RWPE2 (cell line): Measurements from ENCODE around the gene CLPTM1.
"Not testable (repeated sequence)": the region's sequence is repeated elsewhere in the genome, so short reads cannot be mapped to it uniquely, and the experiment has no call there.

ENCODE experiments used
- ATAC-seq: fragments of 200-7000 bp; cut with Tn5 transposase; 3 replicates; pipeline ENCODE4 v1.9.1; 2021; ENCODE audit warnings: low read depth
- DNase-seq: peaks from one replicate; pipeline ENCODE4 v3.0.0-alpha.2; 2020; ENCODE audit warnings: low spot score
- H3K27ac ChIP-seq: fragments of 450-650 bp; 2 replicates; pipeline ENCODE4 v1.5.1; 2017; ENCODE audit warnings: mild to moderate bottlenecking; ENCODE audit not compliant: poor library complexity, severe bottlenecking
- H3K27me3 ChIP-seq: fragments of 250-450 bp; sonication (Bioruptor Pico); 2 replicates; pipeline ENCODE4 v1.5.1; 2021; ENCODE audit warnings: mild to moderate bottlenecking, moderate library complexity; ENCODE audit not compliant: insufficient read depth, poor library complexity, severe bottlenecking
- H3K36me3 ChIP-seq: fragments of 250-450 bp; sonication (Bioruptor Pico); 2 replicates; pipeline ENCODE4 v1.5.1; 2020; ENCODE audit warnings: low read depth, mild to moderate bottlenecking, moderate library complexity
- H3K4me1 ChIP-seq: fragments of 250-450 bp; sonication (Bioruptor Pico); 2 replicates; pipeline ENCODE4 v1.5.1; 2021; ENCODE audit warnings: mild to moderate bottlenecking, moderate library complexity; ENCODE audit not compliant: insufficient read depth, poor library complexity, severe bottlenecking
- H3K4me3 ChIP-seq: fragments of 250-450 bp; sonication (Bioruptor Pico); 2 replicates; pipeline ENCODE4 v1.5.1; 2021; ENCODE audit warnings: mild to moderate bottlenecking, moderate library complexity; ENCODE audit not compliant: severe bottlenecking
- H3K9me3 ChIP-seq: fragments of 250-450 bp; sonication (Bioruptor Pico); 2 replicates; pipeline ENCODE4 v1.5.1; 2021; ENCODE audit warnings: mild to moderate bottlenecking, moderate library complexity; ENCODE audit not compliant: severe bottlenecking
- CTCF ChIP-seq: fragments of 450-650 bp; IDR thresholded peaks from one replicate; pipeline ENCODE4 v1.5.1; 2017; ENCODE audit warnings: mild to moderate bottlenecking, moderate library complexity; ENCODE audit not compliant: poor library complexity, severe bottlenecking

CLPTM1 gene

DNA sequence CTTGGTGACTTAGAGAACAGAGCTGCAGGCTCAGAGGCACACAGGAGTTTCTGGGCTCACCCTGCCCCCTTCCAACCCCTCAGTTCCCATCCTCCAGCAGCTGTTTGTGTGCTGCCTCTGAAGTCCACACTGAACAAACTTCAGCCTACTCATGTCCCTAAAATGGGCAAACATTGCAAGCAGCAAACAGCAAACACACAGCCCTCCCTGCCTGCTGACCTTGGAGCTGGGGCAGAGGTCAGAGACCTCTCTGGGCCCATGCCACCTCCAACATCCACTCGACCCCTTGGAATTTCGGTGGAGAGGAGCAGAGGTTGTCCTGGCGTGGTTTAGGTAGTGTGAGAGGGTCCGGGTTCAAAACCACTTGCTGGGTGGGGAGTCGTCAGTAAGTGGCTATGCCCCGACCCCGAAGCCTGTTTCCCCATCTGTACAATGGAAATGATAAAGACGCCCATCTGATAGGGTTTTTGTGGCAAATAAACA lies 30.9 kb upstream of the CLPTM1 start:
- ATAC-seq = no peak

GRCh38 chr19:44925114-44925891 lies 29.9 kb upstream of the CLPTM1 start:
- DNase-seq (no peak), ATAC-seq (no peak)
- no peak for TF ChIP-seq CTCF
- no peaks in the 10 kb centered on the region for H3K27me3 ChIP-seq
- H3K4me1 ChIP-seq = no peaks in the 10 kb centered on the region
- H3K36me3 ChIP-seq = no peaks in the 10 kb centered on the region
- no peaks in the 10 kb centered on the region for H3K9me3 ChIP-seq
- H3K4me3 ChIP-seq = no peak overlapping the region
- H3K27ac ChIP-seq = no peak overlapping the region

More for the DNA sequence above, 30.9 kb upstream of the CLPTM1 start:
- DNase-seq = no peak
- no peak overlapping the region for H3K27ac ChIP-seq
- no peaks in the 10 kb centered on the region for H3K36me3 ChIP-seq
- TF ChIP-seq CTCF = no peak
- H3K4me1 ChIP-seq = no peaks in the 10 kb centered on the region
- H3K4me3 ChIP-seq = no peak overlapping the region
- no peaks in the 10 kb centered on the region for H3K9me3 ChIP-seq
- no peaks in the 10 kb centered on the region for H3K27me3 ChIP-seq

- not testable (repeated sequence) for H3K4me1 ChIP-seq, H3K4me3 ChIP-seq, DNase-seq, H3K27ac ChIP-seq, H3K36me3 ChIP-seq, H3K9me3 ChIP-seq, H3K27me3 ChIP-seq
- peak; percentile 28; the same call in 2 of the 3 replicates for ATAC-seq
These were observed 28.7 kb upstream of the CLPTM1 start for GRCh38 chr19:44926245-44927077.

DNA sequence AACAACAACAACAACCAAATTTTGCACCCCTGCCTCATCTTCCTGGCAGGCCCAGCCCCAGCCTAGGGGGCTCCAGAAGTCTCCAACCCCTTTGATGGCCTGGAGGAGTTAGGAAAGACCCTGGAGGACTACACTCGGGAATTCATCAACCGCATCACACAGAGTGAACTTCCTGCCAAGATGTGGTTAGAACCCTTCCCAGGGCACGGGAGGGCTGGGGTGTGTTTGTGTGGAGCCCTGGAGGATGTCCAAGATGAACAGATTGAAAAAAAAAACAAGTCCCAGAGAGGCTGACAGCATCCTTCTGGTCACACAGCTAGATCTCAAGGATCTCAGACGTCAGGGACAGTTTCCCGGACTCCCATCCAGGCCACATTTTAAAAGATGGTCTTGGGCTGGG lies 27.4 kb upstream of the CLPTM1 start:
- H3K27ac ChIP-seq = no peak overlapping the region
- H3K27me3 ChIP-seq = no peaks in the 10 kb centered on the region
- no peak for DNase-seq
- H3K4me1 ChIP-seq = no peaks in the 10 kb centered on the region
- no peak overlapping the region for H3K4me3 ChIP-seq
- no peak for TF ChIP-seq CTCF
- no peak for ATAC-seq
- H3K9me3 ChIP-seq = no peaks in the 10 kb centered on the region
- no peaks in the 10 kb centered on the region for H3K36me3 ChIP-seq

DNA sequence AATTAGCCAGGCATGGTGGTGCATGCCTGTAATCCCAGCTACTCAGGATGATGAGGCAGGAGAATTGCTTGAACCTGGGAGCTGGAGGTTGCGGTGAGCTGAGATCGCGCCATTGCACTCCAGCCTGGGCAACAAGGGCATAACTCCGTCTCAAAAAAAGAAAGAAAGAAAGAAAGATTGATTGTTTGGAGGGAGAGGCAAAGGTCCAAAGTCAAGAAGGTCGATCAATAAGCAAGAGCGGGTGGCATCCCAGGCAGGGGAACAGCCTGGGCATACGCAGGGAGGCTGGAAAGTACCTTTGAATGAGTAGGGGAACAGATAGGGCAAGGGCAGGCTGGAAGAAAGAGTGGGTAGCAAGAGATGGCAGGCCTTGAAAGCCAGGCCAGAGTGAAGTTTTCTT lies 25.1 kb upstream of the CLPTM1 start:
- Histone ChIP-seq H3K4me1 (no peaks in the 10 kb centered on the region), H3K27ac (no peak overlapping the region), H3K9me3 (no peaks in the 10 kb centered on the region), H3K4me3 (no peak overlapping the region), H3K27me3 (no peaks in the 10 kb centered on the region), H3K36me3 (no peaks in the 10 kb centered on the region)
- DNase-seq (no peak), ATAC-seq (no peak)
- TF ChIP-seq CTCF = no peak
